ENCODE measurements around the gene TMEM25. TPM values are rescaled to one million over a fixed set of nuclear protein-coding genes. Genes with fewer than 3 reads are reported as not detected.
"Not testable (repeated sequence)": the region's sequence is repeated elsewhere in the genome, so short reads cannot be mapped to it uniquely, and the experiment has no call there.

The TMEM25 gene
- total RNA-seq (100 to 1,000 TPM in 1 of 9 donors, 10 to 100 TPM in 8; 27.0 to 113 (median 64.3) TPM), polyA plus RNA-seq (10 to 100 TPM; 31.4 to 42.6 (median 39.5) TPM)
- long read RNA-seq, donor 1, partial matches to known transcripts: 0 of 18 reads
- long read RNA-seq, donor 1, other reads (novel, unspliced or antisense): 12 of 18 reads
- long read RNA-seq, donor 2, partial matches to known transcripts: 0 of 1 reads
- long read RNA-seq, donor 2, other reads (novel, unspliced or antisense): 0 of 1 reads
- long read RNA-seq, donor 3, partial matches to known transcripts: 7 of 11 reads
- long read RNA-seq, donor 3, other reads (novel, unspliced or antisense): 0 of 11 reads
- long read RNA-seq, donor 4, transcript TMEM25-201 (9 exons, 2,409 nt): major isoform, 5 of 28 reads
- long read RNA-seq, donor 4, partial matches to known transcripts: 4 of 28 reads
- long read RNA-seq, donor 4, other reads (novel, unspliced or antisense): 16 of 28 reads
- long read RNA-seq, donor 5, transcript TMEM25-201 (9 exons, 2,409 nt): major isoform, 37 of 137 reads
- long read RNA-seq, donor 5, transcript TMEM25-203 (9 exons, 1,456 nt): minor isoform, 13 of 137 reads
- long read RNA-seq, donor 5, partial matches to known transcripts: 18 of 137 reads
- long read RNA-seq, donor 5, other reads (novel, unspliced or antisense): 66 of 137 reads
- long read RNA-seq, donor 6, partial matches to known transcripts: 3 of 12 reads
- long read RNA-seq, donor 6, other reads (novel, unspliced or antisense): 6 of 12 reads
- long read RNA-seq, donor 7, partial matches to known transcripts: 0 of 4 reads
- long read RNA-seq, donor 7, other reads (novel, unspliced or antisense): 0 of 4 reads
- long read RNA-seq, donor 8, partial matches to known transcripts: 0 of 4 reads
- long read RNA-seq, donor 8, other reads (novel, unspliced or antisense): 0 of 4 reads
- long read RNA-seq, donor 9, partial matches to known transcripts: 0 of 1 reads
- long read RNA-seq, donor 9, other reads (novel, unspliced or antisense): 0 of 1 reads
- long read RNA-seq, donor 10, partial matches to known transcripts: 0 of 1 reads
- long read RNA-seq, donor 10, other reads (novel, unspliced or antisense): 0 of 1 reads

- peaks cover 0 to 11% of the 10 kb centered on the region in 2 donors for H3K4me1 ChIP-seq (replicated peaks in 1 of 2)
- no peaks in the 10 kb centered on the region for H3K36me3 ChIP-seq (replicated peaks in 1 of 2)
- DNase-seq: peak; percentile 57 to 76 (median 69)
- H3K9me3 ChIP-seq (replicated peaks in 1 of 3): no peaks in the 10 kb centered on the region
- TF ChIP-seq POLR2A (IDR thresholded peaks at IDR 0.05): peak in 1 of 2 donors; percentile 32
- no peak for TF ChIP-seq CTCF (IDR thresholded peaks at IDR 0.05)
- H3K27ac ChIP-seq: peak within 1 kb of the TSS in 4 of 5 donors; percentile 42 to 87 (median 79)
- intact Hi-C loops (cut with DNase I): no loop called here
- H3K4me3 ChIP-seq: peak within 1 kb of the TSS; percentile 41 to 97 (median 70)
- no peaks in the 10 kb centered on the region for H3K27me3 ChIP-seq
- 0 to 4% (median 2%) methylated on average over 3 to 94 of the region's 94 CpGs for WGBS, 4 donors
Observed at GRCh38 chr11:118530683-118531596, at the start of gene TMEM25. TMEM25 (plus strand) TSS chr11:118531192; CDS start chr11:118531802, 610 bp downstream.

- H3K36me3 ChIP-seq (replicated peaks in 1 of 2): peaks cover 0 to 95% of the 10 kb centered on the region in 2 donors
- not testable (repeated sequence) for H3K4me1 ChIP-seq (replicated peaks in 1 of 2); H3K4me3 ChIP-seq; H3K27ac ChIP-seq; DNase-seq; H3K9me3 ChIP-seq (replicated peaks in 1 of 3); H3K27me3 ChIP-seq
- 97 to 100% (median 100%) methylated on average over 1 of the region's 1 CpG for WGBS, 4 donors
- intact Hi-C loops (cut with DNase I): loop anchor here in 1 of 2 donors (10.0 kb wide), 1 partner anchor 86 kb away; no protein-coding TSS in a partner anchor
Observed at GRCh38 chr11:118481238-118481637, 49.8 kb upstream of the TMEM25 start.

- Histone ChIP-seq H3K9me3 (replicated peaks in 1 of 3) (no peaks in the 10 kb centered on the region), H3K27me3 (no peaks in the 10 kb centered on the region), H3K4me1 (replicated peaks in 1 of 2) (no peaks in the 10 kb centered on the region), H3K4me3 (no peak overlapping the region), H3K36me3 (replicated peaks in 1 of 2) (peaks cover 0 to 93% of the 10 kb centered on the region in 2 donors), H3K27ac (no peak overlapping the region)
- no peak for DNase-seq
- intact Hi-C loops (cut with DNase I): loop anchor here in 1 of 2 donors (10.0 kb wide), 1 partner anchor 90 kb away; no protein-coding TSS in a partner anchor
- TF ChIP-seq CTCF (IDR thresholded peaks at IDR 0.05) (no peak), POLR2A (IDR thresholded peaks at IDR 0.05) (no peak)
- WGBS, 4 donors: 89 to 96% (median 94%) methylated on average over 3 of the region's 3 CpGs
Observed at GRCh38 chr11:118484405-118484804, 46.6 kb upstream of the TMEM25 start.

GRCh38 chr11:118485273-118485672 is 45.7 kb upstream of the TMEM25 start:
- Histone ChIP-seq H3K4me3 (no peak overlapping the region), H3K4me1 (replicated peaks in 1 of 2) (no peaks in the 10 kb centered on the region), H3K27me3 (no peaks in the 10 kb centered on the region), H3K27ac (no peak overlapping the region), H3K36me3 (replicated peaks in 1 of 2) (peaks cover 0 to 94% of the 10 kb centered on the region in 2 donors), H3K9me3 (replicated peaks in 1 of 3) (no peaks in the 10 kb centered on the region)
- DNase-seq: no peak
- TF ChIP-seq CTCF (IDR thresholded peaks at IDR 0.05) (no peak), POLR2A (IDR thresholded peaks at IDR 0.05) (no peak)
- intact Hi-C loops (cut with DNase I): loop anchor here (5.0 to 10.0 kb wide), 2 partner anchors 88 to 90 kb away; no protein-coding TSS in a partner anchor

All from adrenal gland (tissue), 19 donors.